Erythroblast (primary cell): ENCODE data around the gene SOX14.

Experiments
- GATA1 ChIP-seq: IDR thresholded peaks from 2 replicates; pipeline ENCODE4 v1.6.1; 2011; ENCODE audit warnings: low read depth, mild to moderate bottlenecking, control low read depth, low read length, moderate library complexity
- POLR2A ChIP-seq: IDR thresholded peaks from 2 replicates; pipeline ENCODE4 v1.6.1; 2011; ENCODE audit warnings: mild to moderate bottlenecking, low read length

DNA sequence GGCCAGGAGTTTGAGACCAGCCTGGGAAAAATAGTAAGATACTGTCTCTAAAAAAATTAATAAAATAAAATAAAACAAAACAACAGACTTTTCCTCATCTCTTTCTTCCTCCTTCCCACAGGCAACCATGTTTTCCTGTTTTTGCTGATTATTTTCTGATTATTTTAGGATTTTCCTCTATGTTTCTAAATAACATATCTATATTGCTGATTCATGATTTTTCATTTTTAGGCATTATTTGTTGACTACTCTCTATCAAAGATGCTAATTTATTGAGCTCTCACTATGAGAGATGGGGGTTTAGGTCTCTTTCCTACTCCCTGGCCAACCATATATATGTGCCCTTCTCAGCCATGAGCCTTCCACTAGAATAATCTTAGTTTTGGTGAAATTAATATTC is 45.4 kb downstream of the SOX14 start:
- TF ChIP-seq POLR2A (no peak), GATA1 (no peak)
